Measurements from ENCODE around the gene COL26A1.
A peak's percentile ranks its signal among the peaks of the same experiment; 100 is the strongest.

Gene COL26A1

DNA sequence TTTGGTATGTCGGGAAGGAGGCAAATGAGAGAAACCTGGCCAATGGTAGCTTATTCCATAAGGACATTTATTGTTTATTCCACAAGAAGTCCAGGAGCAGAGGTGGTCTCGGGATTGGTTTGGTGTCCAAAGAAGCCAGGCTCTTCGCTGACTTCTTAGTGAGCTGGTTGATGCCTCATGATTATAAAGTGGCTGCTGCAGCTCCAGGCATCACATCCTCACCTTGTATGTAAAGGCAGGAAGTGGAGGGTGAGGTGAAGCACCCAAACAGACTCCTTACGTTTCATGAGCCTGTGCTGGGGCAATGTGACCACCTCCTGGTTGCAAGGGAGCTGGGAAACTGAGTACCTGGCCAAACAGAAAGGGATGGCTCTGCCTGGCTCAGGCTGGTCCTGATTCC, 174.0 kb downstream of the COL26A1 start:
- no peak for DNase-seq

DNA sequence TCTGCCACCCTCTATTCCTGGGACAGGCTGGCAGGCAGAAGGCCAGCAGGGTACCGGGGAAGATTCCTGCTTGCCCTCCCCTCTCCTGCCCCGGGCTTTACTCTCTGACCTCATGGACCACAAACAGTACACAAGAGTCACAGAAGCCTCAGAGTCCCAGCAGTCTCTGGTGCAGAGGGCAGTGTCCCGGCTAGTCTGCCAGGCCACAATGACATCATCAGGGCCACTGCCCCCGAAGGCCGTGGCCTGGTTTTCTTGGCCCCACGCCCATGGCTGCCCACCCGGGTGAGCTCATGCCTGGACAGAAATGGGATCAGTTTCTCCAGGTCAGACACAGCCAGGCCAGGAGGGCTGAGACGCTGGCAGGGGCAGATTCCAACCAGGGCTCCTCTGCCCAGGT, 174.5 kb downstream of the COL26A1 start:
- no peak for DNase-seq

DNA sequence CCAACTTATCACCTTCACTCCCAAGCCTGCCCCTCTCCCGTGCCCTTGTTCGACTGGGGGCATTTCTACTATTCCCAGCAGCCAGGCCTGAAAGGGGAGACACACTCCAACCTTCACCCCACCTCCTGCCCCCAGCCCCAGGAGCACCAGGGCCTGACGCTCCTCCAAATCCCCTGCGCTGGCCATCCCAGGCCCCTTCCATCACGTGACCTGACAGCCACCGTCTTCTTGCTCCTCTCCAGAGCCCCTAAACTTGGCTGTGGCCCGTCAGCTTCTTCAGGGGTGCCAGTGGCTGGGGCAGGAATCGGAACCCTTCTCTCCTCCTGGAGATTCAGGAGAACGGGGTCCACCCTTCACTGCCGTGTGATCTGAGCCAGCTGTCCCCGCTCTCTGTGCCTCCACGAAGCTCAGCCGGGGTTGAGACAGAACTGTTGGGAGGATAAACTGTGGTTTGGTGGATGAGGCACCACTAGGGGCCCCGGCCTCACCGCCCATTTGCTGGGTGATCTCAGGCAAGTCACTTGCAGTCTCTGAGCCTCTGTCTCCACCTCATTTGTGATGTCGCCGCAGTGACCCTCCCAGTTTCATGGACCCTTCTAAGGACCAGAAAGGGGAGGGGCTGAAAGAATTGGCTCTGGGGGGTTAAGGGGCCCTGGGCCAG, 175.4 kb downstream of the COL26A1 start:
- DNase-seq: no peak

DNA sequence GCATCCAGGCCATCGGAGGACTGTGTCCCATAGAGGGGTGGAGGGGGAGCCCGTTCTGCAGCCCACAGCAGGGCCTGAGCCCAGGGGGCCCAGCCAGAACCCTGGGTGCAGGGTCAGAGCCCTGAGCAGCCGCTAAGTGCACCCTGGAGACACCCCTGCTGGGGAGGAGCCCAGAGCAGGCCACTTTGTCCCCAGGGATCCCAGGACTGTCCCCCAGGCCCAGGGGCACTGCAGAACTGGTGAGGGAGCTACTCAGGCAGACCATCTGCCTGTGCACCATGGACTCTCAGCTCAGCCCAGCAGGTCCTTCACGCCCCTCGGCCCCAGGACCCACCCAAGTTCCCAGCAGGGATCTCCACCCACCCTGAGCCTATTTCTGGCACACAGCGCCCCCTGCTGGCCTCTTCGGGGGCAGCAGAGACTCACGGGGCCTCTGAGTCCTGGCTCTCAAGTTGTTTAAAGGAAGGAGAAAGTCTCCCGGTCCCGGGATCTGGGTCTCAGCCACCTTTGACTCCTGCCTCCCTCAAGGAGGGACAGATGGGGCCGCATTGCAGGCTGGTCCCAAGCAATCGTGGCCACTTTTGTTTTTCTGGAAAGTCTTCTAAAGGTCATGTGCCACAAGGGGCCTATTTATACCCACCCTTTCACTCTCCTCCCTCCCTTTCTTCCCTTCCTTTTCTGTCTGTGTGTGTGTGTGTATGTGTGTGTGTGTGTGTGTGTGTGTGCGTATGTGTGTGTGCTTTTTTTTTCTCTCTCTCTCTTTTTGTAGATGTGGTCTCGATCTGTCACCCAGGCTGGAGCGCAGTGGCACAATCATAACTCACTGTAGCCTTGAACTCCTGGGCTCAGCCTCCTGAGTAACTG, 176.2 kb downstream of the COL26A1 start:
- peak; percentile 27 to 29 for DNase-seq

DNA sequence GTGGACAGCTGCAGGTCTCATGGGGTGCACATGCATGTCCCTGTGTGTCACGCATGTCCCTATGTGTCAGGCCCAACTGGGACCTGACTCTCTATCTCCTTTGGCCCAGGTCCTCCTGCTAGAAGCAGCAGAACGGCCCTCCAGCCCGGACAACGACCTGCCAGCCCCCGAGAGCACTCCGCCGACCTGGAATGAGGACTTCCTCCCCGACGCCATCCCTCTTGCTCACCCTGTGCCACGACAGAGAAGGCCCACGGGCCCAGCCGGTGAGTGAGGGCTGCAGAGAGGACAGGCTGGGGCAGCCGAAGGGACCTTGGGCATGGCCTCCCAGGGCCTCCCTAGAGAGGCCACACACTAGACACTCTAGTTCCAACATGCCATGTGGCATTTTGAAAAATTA, 177.1 kb downstream of the COL26A1 start:
- no peak for DNase-seq

DNA sequence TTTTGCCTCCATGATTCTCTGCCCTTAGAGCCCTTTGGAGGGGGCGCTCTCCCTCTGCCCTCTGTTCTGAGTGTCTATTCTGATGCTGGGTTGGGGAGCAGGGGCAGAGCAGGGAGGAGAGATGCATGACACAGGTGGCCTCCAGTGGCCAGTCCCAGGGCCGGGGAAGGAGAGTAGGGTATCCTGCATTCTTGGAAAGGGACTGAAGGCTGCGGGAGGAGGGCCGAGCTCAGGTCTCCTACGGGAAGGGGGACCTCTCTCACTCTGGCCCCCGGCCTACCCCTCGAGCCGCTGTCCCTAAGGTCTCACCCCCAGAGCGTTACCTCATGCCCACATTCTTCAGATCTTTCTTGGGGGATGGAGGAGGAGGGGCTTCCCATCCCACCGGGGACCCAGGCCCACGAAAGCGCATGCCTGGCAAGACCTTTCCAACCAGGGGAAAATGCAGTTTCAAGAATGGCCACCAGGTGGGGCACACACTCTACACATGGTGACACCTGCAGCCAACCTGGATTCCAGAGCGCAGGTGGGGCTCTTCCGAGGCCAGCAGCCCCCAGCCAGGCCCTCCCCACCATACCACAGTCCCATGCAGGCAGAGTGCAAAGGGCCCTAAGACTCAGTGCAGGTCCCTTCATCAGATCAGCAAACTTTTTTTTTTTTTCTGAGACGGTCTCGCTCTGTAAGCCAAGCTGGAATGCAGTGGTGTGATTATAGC, 180.0 kb downstream of the COL26A1 start:
- peak; percentile 51 to 63 for DNase-seq

DNA sequence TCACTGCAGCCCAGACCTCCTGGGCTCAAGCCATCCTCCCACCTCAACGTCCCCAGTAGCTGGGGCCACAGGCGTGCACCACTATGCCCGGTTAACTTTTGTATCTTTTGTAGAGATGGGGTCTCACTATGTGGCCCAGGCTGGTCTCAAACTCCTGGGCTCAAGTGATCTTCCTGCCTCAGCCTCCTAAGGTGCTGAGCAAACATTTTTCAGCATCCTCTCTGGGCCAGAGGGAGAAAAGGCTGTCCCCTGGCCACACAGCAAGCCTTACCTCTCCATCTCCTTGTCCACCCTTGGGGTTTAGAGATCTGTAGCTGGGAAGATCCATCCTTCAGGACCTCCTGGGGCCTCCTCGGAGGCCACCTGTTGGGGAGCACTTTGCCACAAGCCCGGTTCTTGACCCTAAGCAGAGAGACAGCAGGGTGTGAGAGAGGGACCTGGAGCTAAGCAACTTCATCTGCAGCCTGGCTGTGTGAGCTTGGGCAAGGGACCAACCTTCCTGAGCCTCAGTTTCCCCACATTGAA, 180.6 kb downstream of the COL26A1 start:
- no peak for DNase-seq

DNA sequence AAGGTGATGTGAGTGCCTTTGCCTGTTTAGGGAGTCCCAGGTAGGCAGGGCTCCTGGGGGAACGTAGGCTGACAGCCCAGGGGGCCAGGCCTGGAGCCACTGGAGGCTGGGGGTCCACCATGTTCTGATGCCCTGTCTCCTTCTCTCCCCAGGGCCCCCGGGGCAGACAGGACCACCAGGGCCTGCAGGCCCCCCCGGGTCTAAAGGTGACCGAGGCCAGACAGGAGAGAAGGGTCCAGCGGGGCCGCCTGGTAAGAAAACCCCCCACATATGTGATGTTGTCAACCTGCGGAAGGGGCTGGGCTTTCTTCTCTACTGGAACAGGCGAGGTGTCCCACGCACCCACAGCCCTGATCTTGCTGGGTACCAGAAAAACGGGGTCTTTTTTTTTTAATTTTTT, 181.2 kb downstream of the COL26A1 start:
- no peak for DNase-seq

DNA sequence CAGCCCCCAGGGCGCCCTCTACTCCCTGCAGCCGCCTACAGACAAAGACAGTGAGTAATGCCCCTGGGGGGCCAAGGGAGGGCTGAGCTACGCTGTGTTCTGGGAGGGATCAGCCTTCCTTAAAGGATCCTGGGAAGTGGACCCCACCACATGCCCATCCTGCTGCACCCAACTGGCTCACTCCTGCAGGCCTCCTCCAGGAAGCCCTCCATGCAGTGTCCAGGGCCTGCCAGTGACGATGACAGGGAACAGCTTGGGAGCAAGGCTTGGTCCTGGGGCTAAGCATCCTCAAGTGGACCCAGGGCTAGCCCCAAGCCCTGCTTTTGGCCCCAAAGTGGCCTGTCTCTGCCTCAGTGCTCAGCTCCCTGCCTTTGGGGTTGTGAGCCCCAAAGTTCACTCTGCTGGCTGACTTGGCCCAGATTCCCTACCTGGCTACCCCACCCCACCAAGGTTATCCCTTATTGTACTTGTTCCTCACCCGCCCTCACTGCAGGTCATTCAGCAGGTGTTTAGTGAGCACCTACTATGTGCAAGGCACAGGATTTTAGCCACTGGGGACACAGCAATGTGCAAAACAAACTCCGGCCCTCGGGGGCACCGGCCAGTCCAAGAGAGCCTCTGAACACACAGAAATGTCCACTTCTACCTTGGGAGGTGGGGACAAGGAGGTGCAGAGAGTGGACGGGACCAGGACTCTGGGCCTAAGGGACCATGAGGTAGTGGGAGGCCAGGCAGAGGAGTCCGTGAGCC, 182.9 kb downstream of the COL26A1 start:
- no peak for DNase-seq

DNA sequence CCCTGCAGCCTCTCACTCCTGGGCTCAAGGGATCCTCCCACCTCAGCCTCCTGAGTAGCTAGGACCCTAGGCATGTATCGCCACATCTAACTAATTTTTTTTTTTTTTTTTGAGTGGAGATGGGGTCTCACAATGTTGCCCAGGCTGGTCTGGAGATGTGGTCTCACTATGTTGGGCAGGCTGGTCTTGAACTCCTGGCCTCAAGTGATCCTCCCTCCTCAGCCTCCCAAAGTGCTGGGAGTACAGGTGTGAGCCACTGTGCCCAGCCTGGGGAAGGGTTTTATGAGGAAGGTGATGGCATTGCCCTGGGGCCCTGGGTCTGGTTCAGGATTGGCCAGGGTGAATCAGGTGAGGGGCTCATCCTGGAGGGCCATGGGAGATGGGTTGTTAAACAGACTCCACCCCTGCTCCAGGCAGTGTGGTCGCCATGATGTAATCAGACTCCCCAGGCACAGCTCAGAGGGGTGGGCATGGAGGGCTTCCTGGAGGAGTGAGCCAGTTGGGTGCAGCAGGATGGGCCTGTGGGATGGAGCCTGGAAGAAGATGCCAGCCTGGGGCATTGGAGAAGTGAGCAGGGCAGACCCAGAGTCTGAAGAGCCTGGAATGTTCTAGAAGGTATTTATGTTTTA, 183.7 kb downstream of the COL26A1 start:
- DNase-seq: no peak

DNA sequence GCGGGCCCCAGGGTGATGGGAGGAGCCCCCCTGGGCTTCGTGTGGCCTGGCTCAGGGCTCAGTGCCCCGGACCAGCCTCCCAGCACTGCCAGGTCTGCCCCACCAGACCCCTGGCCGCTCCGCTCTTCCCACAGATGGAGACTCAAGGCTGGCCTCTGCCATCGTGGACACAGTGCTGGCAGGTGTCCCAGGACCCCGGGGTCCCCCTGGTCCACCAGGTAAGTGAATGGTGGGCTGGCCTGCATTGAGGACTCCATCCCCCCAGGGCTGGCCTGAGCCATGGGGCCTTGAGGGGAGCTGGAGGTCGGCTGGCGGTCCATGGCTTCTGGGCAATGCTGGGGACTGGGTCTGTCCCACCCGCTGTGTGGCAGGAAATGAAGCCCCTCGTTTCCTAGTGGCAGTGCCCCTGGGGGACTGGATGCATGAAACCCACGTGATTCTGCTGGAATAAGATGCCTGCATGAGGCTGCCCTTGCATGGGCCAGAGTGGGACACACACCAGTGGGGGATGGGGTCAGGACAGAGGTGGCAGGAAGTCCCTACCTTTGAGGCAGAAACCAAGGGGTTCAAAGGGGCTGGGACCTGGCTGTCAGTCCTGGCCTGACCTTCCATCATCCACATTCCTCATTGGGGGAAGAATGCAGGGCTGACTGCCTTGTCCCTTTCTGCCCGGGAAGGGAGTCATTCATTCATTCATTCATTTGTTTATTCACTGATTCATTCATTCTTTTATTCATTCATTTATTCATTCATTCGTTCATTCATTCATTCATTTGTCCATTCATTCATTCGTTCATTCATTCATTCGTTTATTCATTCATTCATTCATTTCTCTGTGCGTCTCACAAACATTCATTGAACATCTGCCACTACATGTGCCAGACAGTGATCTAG, 184.6 kb downstream of the COL26A1 start:
- DNase-seq: no peak

DNA sequence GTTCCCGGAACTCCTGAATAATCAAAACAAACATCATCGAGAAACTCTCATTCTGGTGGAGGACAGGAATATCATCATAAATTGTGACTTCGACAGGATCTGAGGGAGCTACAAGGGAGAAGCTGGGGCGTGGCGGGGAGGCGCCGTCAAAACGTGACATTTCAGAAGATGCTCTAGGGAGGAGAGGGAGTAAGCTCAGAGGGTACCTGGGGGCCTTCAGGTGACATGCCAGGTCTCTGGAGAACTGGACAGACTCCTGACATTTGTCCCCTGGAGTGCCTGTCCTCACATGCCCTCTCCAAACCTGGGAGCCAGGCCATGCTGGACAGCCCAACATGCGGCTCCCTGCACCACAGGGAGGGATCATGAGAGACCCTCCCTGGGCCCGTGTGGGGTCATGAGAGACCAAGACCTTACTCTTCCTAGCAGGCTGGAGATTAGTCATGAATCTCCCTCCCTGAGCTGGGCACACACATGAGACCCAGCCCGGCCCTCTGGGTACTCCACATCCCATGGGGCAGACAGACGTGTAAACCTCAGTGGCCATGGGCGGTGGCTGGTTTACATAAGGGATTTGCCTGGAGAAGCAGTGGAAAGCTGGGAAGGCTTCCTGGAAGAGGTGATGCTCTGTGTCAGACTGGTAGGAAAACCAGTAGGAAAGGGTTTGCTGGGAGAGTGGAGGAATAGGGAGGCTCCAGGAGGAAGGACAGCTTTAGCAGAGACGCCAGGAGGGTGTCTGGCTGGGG, 185.4 kb downstream of the COL26A1 start:
- DNase-seq: no peak

DNA sequence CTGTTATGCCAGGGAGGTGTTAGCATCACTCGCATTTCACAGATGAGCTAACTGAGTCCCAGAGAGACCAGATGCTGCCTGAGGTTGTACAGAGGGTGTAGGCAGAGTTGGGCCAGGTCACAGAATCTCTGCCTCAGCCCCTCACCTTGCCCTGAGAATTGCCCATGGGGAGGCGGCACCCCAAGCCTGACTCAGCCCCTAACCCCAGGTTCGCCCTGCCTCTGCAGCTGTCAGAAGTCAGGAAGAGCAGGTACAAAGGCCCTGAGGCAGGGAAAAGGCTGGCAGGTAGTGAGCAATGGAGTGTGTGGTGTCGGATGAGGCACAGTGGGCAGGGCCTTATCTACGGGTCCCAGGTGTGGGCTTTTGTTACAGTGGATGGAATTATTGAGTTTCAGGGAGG, 187.1 kb downstream of the COL26A1 start:
- no peak for DNase-seq

DNA sequence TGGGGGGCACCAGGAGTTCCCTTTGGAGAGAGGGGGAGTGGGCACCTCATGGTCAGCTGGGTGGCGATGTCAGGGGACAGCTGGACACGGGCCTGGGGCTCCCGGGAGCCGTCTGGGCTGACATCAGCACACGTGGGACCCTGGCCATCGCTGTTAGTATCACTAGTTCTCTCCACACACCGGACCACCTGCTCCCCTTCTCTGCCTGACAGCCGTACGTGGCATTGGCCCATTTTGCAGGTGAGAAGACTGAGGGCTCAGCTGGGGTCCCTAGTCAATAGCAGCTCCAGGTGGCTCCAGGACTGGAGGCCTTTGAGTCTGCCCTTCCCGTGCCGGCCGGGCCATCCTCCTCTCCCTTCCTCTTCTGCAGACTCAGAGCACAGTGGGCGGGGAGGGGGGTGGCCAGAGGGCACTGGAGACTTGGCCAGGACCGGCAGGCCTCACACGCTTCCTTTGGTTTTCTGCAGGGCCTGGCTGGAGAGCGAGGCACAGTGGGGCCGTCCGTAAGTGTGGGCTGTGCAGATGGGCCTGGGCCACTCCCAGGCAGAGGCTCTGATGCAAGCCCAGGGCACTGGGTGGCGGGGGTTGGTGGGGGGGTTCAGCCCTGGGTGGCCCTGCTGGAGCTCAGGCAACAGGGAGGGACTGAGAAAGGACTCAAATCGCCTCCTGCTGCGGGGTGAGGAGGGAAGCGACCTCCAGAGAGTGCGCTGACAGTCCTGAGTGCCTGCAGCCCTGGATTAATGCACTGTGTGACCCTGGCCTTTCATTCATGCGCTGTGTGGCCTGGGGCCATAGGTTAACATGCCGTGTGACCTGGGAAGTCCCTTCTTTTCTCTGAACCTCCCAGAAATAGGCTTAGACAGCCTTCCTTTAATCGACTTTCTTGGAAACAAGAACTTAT, 188.2 kb downstream of the COL26A1 start:
- no peak for DNase-seq

DNA sequence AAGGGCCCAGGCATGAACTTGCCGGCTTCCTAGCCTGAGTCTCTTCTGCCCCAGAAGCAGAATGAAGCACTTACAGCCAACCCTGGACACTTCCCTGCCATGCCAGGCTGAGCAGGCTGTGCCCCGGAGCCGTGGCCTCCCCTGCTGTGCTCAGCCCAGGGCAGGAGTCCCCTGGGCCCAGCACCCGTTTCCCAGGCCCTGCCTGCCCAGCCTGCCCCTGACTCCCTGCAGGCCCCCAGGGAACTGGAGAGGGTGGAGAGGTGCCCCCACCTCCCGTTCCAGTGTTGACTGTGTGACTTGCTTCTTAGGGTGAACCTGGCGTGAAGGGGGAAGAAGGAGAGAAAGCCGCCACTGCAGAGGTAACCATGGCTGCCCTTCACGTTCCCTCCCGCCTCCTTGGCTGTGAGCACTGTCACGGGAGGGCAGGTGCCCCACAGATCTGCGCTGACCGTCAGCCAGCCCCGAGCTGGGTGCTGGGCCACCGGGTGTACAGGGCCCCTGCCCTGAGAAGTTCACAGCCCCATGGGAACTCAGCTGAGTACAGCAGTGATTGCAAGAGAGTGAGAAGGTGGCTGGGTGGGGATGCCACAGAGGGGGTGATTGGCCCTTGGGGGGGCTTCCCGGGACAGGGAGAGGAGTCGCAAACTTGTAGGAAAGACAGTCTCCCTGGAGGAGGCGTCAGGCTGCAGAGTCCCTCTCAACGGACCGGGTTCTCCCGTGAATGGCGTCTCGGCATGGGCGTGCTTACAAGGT, 190.5 kb downstream of the COL26A1 start:
- DNase-seq: no peak

DNA sequence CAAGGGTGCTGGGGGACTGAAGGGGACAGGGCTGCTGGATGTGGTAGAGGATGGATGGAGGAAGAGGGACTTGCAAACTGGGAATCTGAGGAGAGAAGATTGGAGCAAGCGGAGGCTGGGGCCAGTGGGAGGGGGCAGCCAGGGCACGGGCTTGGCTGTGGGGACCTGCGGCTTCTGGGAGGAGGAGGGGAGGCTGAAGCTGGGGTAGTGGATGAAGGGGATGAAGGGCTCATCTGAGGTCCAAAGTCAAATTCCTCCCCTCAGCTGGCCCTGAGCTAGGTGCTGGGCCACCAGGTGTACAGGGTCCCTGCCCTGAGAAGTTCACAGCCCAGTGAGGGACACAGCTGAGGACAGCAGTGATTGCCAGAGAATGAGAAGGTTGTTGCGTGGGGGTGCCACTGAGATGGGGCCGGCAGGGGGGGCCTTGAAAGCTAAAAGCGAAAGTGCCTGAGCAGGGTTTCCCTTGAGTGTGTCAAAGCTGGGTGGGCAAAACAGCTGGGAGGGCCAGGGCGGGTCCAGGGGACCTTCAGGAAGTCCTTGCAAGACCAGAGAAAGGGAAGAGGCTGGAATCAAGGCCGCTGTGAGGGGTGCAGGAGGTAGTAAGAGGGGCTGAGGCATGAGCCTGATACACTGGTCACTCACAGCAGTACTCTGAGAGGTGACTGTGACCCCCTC, 191.2 kb downstream of the COL26A1 start:
- no peak for DNase-seq

DNA sequence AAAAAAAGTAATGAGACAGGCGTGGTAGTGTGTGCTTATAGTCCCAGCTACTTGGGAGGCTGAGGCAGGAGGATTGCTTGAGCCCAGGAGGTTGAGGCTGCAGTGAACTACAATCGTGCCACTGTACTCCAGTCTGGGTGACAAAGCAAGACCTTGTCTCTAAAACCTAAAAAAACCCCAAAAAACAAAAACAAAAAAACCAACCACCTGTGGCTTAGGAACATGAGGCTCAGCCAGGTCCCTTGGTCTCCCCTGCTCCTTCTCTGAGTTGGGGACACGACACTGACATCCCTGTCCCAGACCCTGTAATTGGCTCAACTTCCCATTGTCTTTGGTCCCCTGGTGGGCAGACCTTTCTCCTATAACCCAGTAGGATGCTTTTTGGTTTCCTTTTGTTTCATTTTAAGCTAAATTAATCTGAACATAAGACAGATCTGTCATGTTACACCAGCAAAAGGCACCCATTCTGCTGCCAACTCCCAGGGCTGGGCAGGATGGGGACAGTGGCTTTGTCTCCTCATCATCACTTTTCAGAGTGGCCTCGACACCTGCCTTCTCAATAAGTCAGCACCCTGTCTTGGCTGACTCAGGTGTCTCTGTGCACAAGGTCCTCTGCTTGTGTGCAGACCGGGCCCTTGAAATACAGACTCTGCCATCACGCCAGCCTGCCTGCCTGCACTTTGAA, 192.1 kb downstream of the COL26A1 start:
- DNase-seq: no peak
